HepG2 (cell line): ENCODE measurements around the gene UBASH3A. TPM values are rescaled to one million over a fixed set of nuclear protein-coding genes. Genes with fewer than 3 reads are reported as not detected.

Source experiments
- ATAC-seq: fragments of 200-7000 bp; cut with Tn5 transposase; 3 replicates; pipeline ENCODE4 v1.9.1; 2020; ENCODE audit warnings: mild to moderate bottlenecking, moderate library complexity
- BruUV-seq: library from RNA; stranded (reverse); fragments of 400-500 nt; replicated peaks from 2 replicates; lab custom pipeline; 2021; lab: Mats Ljungman, UMichigan
- CTCF ChIA-PET: fragments of 300-600 bp; formaldehyde crosslinking; extraction: SDS; loops from one replicate; lab custom pipeline; 2021; ENCODE audit warnings: low total read pairs, inconsistent platforms, low intra/inter-chr PET ratio; lab: Yijun Ruan, JAX
- POLR2A ChIA-PET: fragments of 350-600 bp; sonication (Branson Sonifier 250); formaldehyde crosslinking; loops from one replicate; lab custom pipeline; 2020; ENCODE audit warnings: antibody characterized with exemption, inconsistent platforms; lab: Yijun Ruan, JAX
- DNase-seq: peaks from one replicate; pipeline ENCODE4 v3.0.0-alpha.2; 2015; ENCODE audit warnings: low spot score
- FAIRE-seq: peaks from 3 replicates; lab custom pipeline; 2011; peaks lifted over from hg19 to GRCh38; lab: Jason Lieb, UNC
- H2AFZ ChIP-seq: one replicate; pipeline ENCODE4 v1.6.1; 2011; ENCODE audit warnings: low read length, inconsistent platforms
- H3K27ac ChIP-seq: fragments of 300-600 bp; 3 replicates; pipeline ENCODE4 v1.8.0; 2011; ENCODE audit warnings: mixed run types, mild to moderate bottlenecking, mixed read lengths, low read length, inconsistent platforms; ENCODE audit not compliant: insufficient read depth; ENCODE audit errors: extremely low read length
- H3K27me3 ChIP-seq, 2 experiments: fragments of 200-600 bp in 1 of 2; 2 replicates in 1 of 2; 3 replicates in 1 of 2; pipeline versions ENCODE4 v1.6.0 to v1.8.0; 2011; ENCODE audit warnings: low read length in 2 of 2, mild to moderate bottlenecking in 2 of 2, moderate library complexity in 2 of 2, inconsistent platforms in 1 of 2; ENCODE audit not compliant: insufficient read depth in 2 of 2, control insufficient read depth in 1 of 2
- H3K36me3 ChIP-seq, 2 experiments: fragments of 200-600 bp in 1 of 2; replicated peaks in 1 of 2; 2 replicates in 1 of 2; 3 replicates in 1 of 2; pipeline versions ENCODE4 v1.5.1 to v1.8.0; 2011; ENCODE audit warnings: low read length in 2 of 2, inconsistent platforms in 1 of 2; ENCODE audit not compliant: insufficient read depth in 2 of 2, control insufficient read depth in 1 of 2
- H3K4me1 ChIP-seq: 2 replicates; pipeline ENCODE4 v1.5.1; 2012; ENCODE audit warnings: low read length, inconsistent platforms; ENCODE audit not compliant: insufficient read depth
- H3K4me2 ChIP-seq: 2 replicates; pipeline ENCODE4 v1.6.0; 2011; ENCODE audit warnings: low read depth, low read length, inconsistent platforms
- H3K4me3 ChIP-seq, 3 experiments: fragments of 200-600 bp in 1 of 3; sonication (generic), shearing (Covaris generic) in 1 of 3; replicated peaks in 1 of 3; 2 replicates each; pipeline ENCODE4 v1.5.1; 2011 to 2016; ENCODE audit warnings: low read length in 3 of 3, inconsistent platforms in 2 of 3, low read depth in 2 of 3, mild to moderate bottlenecking in 2 of 3, control low read depth in 1 of 3, mixed read lengths in 1 of 3; ENCODE audit not compliant: insufficient read depth in 1 of 3
- H3K79me2 ChIP-seq: one replicate; pipeline ENCODE4 v1.6.1; 2011; ENCODE audit warnings: low read length, inconsistent platforms; ENCODE audit not compliant: insufficient read depth
- H3K9ac ChIP-seq: 2 replicates; pipeline ENCODE4 v1.6.0; 2011; ENCODE audit warnings: mild to moderate bottlenecking, low read depth, low read length, inconsistent platforms; ENCODE audit not compliant: insufficient read depth
- H3K9me3 ChIP-seq: 2 replicates; pipeline ENCODE4 v1.5.1; 2012; ENCODE audit warnings: mild to moderate bottlenecking, low read length
- H4K20me1 ChIP-seq: 2 replicates; pipeline ENCODE4 v1.6.0; 2011; ENCODE audit warnings: inconsistent platforms, mild to moderate bottlenecking, low read length, moderate library complexity; ENCODE audit not compliant: insufficient read depth
- HNRNPH1 ChIP-seq: fragments of 200-400 bp; formaldehyde crosslinking; optimal IDR thresholded peaks from 2 replicates; pipeline ENCODE3; 2017; ENCODE audit warnings: mild to moderate bottlenecking, low read depth, low read length
- MIER3 ChIP-seq: IDR thresholded peaks from 2 replicates; pipeline ENCODE4 v1.6.1; 2016; ENCODE audit warnings: missing compliant biosample characterization, borderline replicate concordance
- MTF1 ChIP-seq: sonication (generic); formaldehyde crosslinking; IDR thresholded peaks from 2 replicates; pipeline ENCODE4 v1.5.0; 2020; ENCODE audit warnings: missing genetic modification reagents
- MYC ChIP-seq: sonication (generic); formaldehyde crosslinking; IDR thresholded peaks from 2 replicates; pipeline ENCODE4 v1.9.0; 2021; ENCODE audit warnings: missing genetic modification reagents, borderline replicate concordance
- TP53 ChIP-seq: sonication (generic); formaldehyde crosslinking; conservative IDR thresholded peaks from 2 replicates; pipeline ENCODE4 v1.4.0; 2020; ENCODE audit warnings: missing genetic modification reagents
- ZNF350 ChIP-seq: sonication (generic); formaldehyde crosslinking; IDR thresholded peaks from 2 replicates; pipeline ENCODE4 v1.4.0; 2020; ENCODE audit warnings: mild to moderate bottlenecking, low read depth, missing genetic modification reagents, borderline replicate concordance
- ZNF775 ChIP-seq: sonication (generic); formaldehyde crosslinking; IDR thresholded peaks from 2 replicates; pipeline ENCODE4 v1.4.0; 2020; ENCODE audit warnings: missing genetic modification reagents, mild to moderate bottlenecking, moderate library complexity, borderline replicate concordance
- ZNF781 ChIP-seq: sonication (generic); formaldehyde crosslinking; IDR thresholded peaks from 2 replicates; pipeline ENCODE4 v1.5.1; 2020; ENCODE audit warnings: borderline replicate concordance, mild to moderate bottlenecking, missing genetic modification reagents; ENCODE audit errors: not compliant biosample characterization
- ZNF839 ChIP-seq: sonication (generic); formaldehyde crosslinking; IDR thresholded peaks from 2 replicates; pipeline ENCODE4 v1.4.0; 2020; ENCODE audit warnings: missing genetic modification reagents, mild to moderate bottlenecking, borderline replicate concordance
- ZNF850 ChIP-seq: sonication (generic); formaldehyde crosslinking; conservative IDR thresholded peaks from 2 replicates; pipeline ENCODE4 v1.9.0; 2021; ENCODE audit warnings: mild to moderate bottlenecking, missing genetic modification reagents
- WGBS: methylation state at CpG from one replicate; pipeline ENCODE4 v1.1.6; 2017; ENCODE audit warnings: low lambda C conversion rate; 5-methylcytosine and 5-hydroxymethylcytosine counted together
- in situ Hi-C: cut with HindIII; loops from 2 replicates; pipeline ENCODE4 v1.10.0; 2017; ENCODE audit warnings: low pct_unique_long_range_greater_than_20kb; ENCODE audit not compliant: extremely low pct_ligation_motif_present
- intact Hi-C: fragments of 100-400 bp; cut with micrococcal nuclease; formaldehyde crosslinking; loops from one replicate; pipeline ENCODE4 v1.10.0; 2022; ENCODE audit not compliant: unreplicated experiment
- polyA plus RNA-seq, 8 experiments: library from polyadenylated mRNA; depleted of rRNA in 3 of 8; stranded (reverse) in 7 of 8; unstranded in 1 of 8; fragments of >200 nt; fragmentation: Illumina TruSeq in 4 of 8; extraction: Trizol in 4 of 8; gene quantifications; 2 replicates each; pipeline versions ENCODE4 v1.2.1 to v1.2.3, GENCODE V29; 2011 to 2016; ENCODE audit warnings: low read depth in 4 of 8, missing spikeins in 1 of 8, mixed read lengths in 1 of 8; ENCODE audit not compliant: insufficient read depth in 1 of 8
- total RNA-seq, 5 experiments: library from RNA; depleted of rRNA; stranded (reverse); fragments of >200 nt; fragmentation: Illumina TruSeq; extraction: Trizol; gene quantifications; 2 replicates each; pipeline ENCODE4 v1.2.3, GENCODE V29; 2016; ENCODE audit warnings: low read depth in 1 of 5
- TF ChIP-seq, protein P1 (sequence below): sonication (generic); formaldehyde crosslinking; IDR thresholded peaks from 2 replicates; pipeline ENCODE4 v1.4.0; 2020; ENCODE audit warnings: missing genetic modification reagents, mild to moderate bottlenecking, borderline replicate concordance
- TF ChIP-seq, protein P2 (sequence below): sonication (generic); formaldehyde crosslinking; IDR thresholded peaks from 2 replicates; pipeline ENCODE4 v1.8.0; 2022; ENCODE audit warnings: mild to moderate bottlenecking, missing genetic modification reagents
- TF ChIP-seq, protein P3 (sequence below): sonication (generic); formaldehyde crosslinking; IDR thresholded peaks from 2 replicates; pipeline ENCODE4 v1.5.1; 2020; ENCODE audit warnings: missing genetic modification reagents, mild to moderate bottlenecking, borderline replicate concordance

UBASH3A gene
- total and polyA plus RNA-seq, 2 of the 13 experiments (the other 11 are each of a cell fraction or from before 2014, with no cell fraction given): not detected

DNA sequence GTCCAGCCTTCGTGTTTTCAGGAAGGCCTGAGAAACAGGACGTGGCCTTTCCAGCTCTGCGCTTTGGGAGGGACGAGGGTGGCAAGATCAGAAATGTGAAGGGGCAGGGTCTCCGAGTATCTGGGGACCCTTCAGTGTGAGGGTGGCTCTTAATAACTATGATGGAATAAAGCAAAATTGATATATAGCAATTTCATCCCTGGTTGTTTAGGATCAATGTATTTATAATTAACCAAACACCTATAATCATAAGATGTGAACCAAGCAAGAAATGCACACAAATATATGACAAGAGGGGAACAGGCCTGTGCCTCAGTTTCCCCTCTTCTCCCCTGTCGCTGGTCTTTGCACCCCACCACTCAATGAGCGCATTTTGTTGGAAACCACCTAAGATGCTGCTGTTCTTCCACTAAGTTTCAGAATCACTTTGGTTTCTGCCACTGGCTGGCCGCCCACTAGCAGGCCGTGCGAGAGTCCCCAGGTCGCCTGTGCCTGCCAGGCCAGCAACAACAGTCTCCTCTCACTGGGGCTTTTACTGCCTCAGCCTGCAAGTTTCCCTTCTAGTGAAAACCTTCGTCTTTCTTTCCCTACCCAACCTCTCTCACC, 36.6 kb downstream of the UBASH3A start:
- Histone ChIP-seq H3K9ac (no peak overlapping the region), H3K9me3 (no peaks in the 10 kb centered on the region), H3K4me2 (no peak overlapping the region), H2AFZ (no peak overlapping the region), H3K79me2 (no peaks in the 10 kb centered on the region), H3K4me1 (no peaks in the 10 kb centered on the region), H3K27me3 (0 out of 5 replicates have a peak, but pooled peaks cover 0 to 4% of the 10 kb centered on the region in 2 experiments), H3K4me3 (no peak overlapping the region), H4K20me1 (no peaks in the 10 kb centered on the region), H3K27ac (no peak overlapping the region), H3K36me3 (no peaks in the 10 kb centered on the region)
- POLR2A ChIA-PET: no interaction called here
- no peak for TF ChIP-seq ZNF839 (CRISPR knock-in tag)
- TF ChIP-seq ZNF775 (CRISPR knock-in tag): no peak
- TF ChIP-seq ZNF781: no peak
- intact Hi-C loops (no loop called here), in situ Hi-C loops (loop anchor here (10.0 kb wide), 1 partner anchor 285 kb away; no protein-coding TSS in a partner anchor)
- FAIRE-seq (no peak), DNase-seq (no peak), ATAC-seq (no peak)
- 46% methylated on average over 12 of the region's 12 CpGs for WGBS
- BruUV-seq: no TSS peak
- CTCF ChIA-PET: no interaction called here

DNA sequence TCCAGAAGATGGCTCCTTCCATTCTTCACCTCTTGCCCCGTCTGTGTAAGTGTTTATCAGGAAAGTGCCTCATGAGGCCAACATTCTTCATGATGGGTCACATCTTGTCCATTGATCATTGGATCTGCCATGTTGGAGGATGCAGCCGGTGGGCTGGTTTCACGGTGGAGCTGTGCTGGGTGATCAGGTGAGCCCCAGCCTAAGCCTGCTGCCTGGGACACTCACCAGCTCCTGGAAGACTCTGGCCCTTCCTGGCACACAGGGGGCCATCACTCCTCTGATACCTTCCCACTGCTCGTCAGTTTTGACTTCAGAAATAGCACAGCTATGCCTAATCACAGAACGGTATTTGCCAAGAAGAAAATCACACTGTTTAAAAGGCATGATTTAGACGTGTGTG, 38.3 kb downstream of the UBASH3A start:
- H3K27me3 ChIP-seq: 0 out of 5 replicates have a peak, but pooled peaks cover 0 to 4% of the 10 kb centered on the region in 2 experiments
- H3K79me2 ChIP-seq: no peaks in the 10 kb centered on the region
- H3K9ac ChIP-seq: no peak overlapping the region
- H3K4me3 ChIP-seq: no peak overlapping the region
- in situ Hi-C loops: loop anchor here (10.0 kb wide), 1 partner anchor 287 kb away; no protein-coding TSS in a partner anchor
- no peaks in the 10 kb centered on the region for H3K36me3 ChIP-seq
- CTCF ChIA-PET: no interaction called here
- H3K9me3 ChIP-seq: no peaks in the 10 kb centered on the region
- 44% methylated on average over 6 of the region's 6 CpGs for WGBS
- BruUV-seq: no TSS peak
- H3K4me1 ChIP-seq: no peaks in the 10 kb centered on the region
- intact Hi-C loops: no loop called here
- DNase-seq: no peak
- ATAC-seq: no peak
- H4K20me1 ChIP-seq: no peaks in the 10 kb centered on the region
- POLR2A ChIA-PET: no interaction called here
- no peak overlapping the region for H3K27ac ChIP-seq
- no peak overlapping the region for H2AFZ ChIP-seq
- FAIRE-seq: no peak
- H3K4me2 ChIP-seq: no peak overlapping the region
- TF ChIP-seq HNRNPH1 (no peak), MIER3 (CRISPR knock-in tag) (no peak), MTF1 (CRISPR knock-in tag) (no peak), ZNF350 (CRISPR knock-in tag) (no peak), MYC (no peak), ZNF850 (no peak), TP53 (CRISPR knock-in tag) (no peak)
- TF ChIP-seq, protein P1, sequence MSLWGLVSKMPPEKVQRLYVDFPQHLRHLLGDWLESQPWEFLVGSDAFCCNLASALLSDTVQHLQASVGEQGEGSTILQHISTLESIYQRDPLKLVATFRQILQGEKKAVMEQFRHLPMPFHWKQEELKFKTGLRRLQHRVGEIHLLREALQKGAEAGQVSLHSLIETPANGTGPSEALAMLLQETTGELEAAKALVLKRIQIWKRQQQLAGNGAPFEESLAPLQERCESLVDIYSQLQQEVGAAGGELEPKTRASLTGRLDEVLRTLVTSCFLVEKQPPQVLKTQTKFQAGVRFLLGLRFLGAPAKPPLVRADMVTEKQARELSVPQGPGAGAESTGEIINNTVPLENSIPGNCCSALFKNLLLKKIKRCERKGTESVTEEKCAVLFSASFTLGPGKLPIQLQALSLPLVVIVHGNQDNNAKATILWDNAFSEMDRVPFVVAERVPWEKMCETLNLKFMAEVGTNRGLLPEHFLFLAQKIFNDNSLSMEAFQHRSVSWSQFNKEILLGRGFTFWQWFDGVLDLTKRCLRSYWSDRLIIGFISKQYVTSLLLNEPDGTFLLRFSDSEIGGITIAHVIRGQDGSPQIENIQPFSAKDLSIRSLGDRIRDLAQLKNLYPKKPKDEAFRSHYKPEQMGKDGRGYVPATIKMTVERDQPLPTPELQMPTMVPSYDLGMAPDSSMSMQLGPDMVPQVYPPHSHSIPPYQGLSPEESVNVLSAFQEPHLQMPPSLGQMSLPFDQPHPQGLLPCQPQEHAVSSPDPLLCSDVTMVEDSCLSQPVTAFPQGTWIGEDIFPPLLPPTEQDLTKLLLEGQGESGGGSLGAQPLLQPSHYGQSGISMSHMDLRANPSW: no peak
- TF ChIP-seq, protein P2, sequence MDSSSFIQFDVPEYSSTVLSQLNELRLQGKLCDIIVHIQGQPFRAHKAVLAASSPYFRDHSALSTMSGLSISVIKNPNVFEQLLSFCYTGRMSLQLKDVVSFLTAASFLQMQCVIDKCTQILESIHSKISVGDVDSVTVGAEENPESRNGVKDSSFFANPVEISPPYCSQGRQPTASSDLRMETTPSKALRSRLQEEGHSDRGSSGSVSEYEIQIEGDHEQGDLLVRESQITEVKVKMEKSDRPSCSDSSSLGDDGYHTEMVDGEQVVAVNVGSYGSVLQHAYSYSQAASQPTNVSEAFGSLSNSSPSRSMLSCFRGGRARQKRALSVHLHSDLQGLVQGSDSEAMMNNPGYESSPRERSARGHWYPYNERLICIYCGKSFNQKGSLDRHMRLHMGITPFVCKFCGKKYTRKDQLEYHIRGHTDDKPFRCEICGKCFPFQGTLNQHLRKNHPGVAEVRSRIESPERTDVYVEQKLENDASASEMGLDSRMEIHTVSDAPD (CRISPR knock-in tag): no peak
- TF ChIP-seq, protein P3, sequence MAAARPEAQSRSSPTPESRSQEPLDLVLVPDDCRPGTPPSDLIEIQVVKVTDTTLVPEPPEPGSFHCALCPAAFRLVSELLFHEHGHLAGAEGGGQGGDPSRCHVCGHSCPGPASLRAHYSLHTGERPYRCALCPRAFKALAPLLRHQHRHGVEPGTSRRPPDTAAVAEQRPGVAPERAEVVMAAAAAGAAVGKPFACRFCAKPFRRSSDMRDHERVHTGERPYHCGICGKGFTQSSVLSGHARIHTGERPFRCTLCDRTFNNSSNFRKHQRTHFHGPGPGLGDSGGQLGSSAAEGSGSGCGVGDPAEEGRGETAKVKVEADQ: no peak
